Esophagus mucosa (tissue), 1 donor: ENCODE results near the gene DCDC1. TPM values are rescaled to one million over a fixed set of nuclear protein-coding genes. Genes with fewer than 3 reads are reported as not detected.

Experiments
- ATAC-seq: fragments of 200-7000 bp; cut with Tn5 transposase; one replicate; pipeline ENCODE4 v1.9.1; 2020
- total RNA-seq: library from RNA; stranded (reverse); gene quantifications from one replicate; pipeline ENCODE4 v1.2.4, GENCODE V29; 2023
- donor health status: DM: yes; HTN: yes; CAD: no.

DCDC1 gene
- total RNA-seq, 1 donor from 2014 or later = not detected

DNA sequence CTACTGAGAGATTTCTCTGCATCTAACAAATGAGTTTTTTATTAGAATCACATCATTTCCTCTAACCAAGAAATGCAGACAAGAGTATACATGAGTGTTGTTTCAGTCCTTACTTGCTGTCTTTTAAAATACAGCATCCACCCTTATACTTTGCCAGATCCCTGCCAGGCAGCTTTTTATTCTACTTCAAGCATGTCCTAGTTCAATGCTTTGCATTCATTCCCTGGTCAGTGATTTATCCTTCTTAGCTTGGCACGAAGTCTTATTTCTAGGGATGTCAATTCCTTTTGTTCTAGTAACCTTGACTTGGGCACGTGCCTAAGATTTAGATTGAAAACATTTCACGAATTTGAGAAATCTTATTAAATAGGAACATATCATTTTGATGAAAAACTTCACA, 476.2 kb downstream of the DCDC1 start:
- peak; percentile 32 for ATAC-seq

DNA sequence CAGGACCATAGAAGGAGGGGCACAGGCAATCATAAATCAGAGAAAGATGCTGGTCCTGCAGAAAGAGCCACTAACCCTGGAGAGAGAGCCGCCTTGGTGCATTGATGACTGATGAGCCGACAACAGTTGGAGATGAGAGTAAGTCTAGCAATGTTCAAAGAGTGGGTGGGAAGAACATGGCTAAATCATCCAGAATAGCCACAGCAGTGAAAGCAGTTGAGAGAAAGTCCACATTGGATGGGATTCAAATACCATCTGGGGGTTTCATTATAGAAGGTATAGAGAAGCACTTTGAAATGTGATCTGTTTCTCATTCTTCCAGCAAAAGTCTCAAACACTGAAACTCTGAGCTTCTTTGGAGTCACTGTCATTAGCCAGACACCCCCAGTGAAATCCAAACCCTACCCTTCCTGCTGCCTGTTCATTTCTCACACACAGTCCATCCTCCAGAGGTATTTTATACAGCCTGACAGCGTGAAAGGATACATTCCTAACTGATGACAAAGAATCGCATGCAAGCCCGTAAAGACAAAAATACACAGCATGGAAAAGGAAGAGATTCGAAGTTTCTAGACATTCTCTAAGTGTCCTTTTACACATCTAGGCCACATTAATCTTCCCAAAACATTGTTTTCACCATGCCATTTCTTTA, 480.3 kb downstream of the DCDC1 start:
- ATAC-seq = no peak

DNA sequence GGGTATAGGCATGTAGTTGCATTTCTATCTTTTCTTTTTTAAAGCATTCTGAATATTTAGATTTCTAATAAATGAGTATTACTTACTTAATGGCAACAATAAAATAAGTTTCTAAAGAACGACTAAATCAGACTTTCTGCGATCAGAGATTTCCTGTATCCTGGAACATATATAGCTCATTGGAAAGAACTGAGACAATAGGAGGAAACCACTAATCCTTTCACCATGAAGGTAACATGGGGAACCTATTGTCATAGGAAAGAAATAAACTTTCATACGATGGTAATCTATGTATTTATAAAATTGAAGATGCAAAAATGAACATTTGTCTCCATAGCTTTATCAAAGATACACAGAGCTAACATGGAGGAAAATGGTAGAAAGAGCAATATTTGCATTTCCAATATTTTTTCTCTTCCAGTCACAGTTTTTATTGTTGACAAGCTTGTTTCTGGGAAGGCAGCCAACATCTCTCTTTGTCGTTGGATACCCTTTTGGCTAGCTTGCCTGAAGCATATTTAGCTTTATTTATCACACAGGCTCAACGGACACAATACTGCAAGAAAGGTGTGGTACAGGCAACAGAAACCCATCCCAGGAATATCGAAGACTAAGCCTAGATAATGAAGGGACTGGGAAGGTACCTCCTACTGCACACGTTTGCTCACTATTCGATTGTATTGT, 490.1 kb downstream of the DCDC1 start:
- ATAC-seq = no peak

DNA sequence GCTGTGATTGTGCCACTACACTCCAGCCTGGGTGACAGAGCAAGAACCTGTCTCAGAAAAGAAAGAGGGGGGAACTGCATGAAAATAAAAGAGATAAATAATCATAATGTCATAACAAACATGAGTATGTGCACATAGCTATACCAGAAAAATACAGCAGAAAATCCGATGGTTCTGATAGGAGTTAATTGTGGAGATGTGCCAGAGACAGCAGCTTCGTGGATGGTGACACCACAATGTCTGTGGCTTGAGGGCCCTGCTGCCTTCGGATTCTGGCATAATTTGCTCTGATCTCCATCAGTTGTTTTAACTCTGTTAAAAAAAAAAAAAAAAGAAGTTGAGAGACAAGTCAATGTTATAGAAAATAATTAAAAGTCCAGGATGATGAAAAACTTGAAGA, 491.1 kb downstream of the DCDC1 start:
- no peak for ATAC-seq

DNA sequence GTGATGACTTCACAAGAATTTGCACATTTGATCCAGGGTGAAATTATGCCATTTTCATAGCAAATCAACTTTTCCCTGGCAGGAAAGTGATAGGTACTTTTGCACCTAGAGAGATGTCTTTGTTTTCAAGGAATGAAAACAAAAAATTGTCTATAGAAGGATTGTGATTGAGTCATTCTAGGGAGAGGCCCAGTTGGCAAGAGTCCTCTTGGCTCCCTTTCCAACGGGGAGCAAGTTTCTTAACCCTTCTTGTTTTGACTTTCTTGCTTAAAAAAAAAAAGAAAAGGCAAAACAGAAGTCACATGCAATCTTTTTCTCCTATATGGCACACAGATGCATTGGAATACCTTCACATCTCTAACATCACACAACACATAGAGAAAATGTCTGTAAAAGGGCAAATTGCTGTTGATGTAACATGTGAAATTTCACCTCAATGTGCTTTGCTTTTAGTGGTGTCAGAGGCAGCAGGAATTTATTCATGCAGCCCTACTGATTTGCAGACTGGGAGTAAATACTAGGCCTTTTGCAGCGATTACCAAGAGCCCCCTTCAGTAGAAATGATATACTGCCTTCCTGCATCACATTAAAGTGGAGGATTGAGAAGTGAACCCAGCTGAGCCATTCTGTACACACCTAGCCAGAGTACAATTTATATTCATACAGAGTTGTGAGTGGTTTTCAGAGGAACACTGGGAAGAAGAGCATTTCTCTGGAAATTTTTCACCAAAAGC, 492.7 kb downstream of the DCDC1 start:
- peak; percentile 55 for ATAC-seq

DNA sequence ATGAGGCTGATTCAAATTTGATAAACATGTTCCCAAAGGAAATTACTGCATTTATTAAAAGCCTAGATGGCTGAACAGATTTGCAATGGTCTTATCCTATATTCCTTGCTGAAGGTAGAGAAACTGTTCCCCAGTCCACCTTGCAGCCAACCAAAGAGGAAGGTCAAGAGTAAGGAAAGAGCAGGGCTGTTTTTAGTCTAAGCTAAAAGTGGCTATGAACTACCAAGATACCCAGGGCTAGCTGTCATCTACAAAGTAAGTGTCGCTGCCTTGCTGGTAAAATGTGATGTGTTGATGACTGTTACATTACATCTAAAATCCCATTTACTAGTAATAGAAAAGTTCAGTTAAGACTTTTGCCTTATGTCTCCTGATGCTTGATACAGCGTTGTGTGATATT, 493.3 kb downstream of the DCDC1 start:
- no peak for ATAC-seq

DNA sequence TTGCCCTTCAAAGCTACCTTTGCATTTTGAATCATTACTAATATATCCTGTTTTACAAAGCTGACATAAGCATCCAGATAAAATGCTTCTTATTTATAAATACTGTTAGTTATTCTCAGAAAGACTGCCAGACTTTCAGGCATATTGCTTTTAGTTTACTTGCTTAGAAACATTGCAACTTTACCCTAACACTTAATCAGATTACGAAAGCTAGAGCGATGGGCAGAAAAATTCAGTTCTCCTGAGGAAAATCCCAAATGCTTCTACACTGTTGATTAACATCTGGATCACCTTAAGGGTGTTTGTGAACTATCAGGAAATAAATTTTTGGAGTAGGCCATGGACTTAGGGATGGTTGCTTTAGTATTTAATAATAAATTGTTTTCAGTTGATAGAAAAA, 493.7 kb downstream of the DCDC1 start:
- ATAC-seq = no peak

DNA sequence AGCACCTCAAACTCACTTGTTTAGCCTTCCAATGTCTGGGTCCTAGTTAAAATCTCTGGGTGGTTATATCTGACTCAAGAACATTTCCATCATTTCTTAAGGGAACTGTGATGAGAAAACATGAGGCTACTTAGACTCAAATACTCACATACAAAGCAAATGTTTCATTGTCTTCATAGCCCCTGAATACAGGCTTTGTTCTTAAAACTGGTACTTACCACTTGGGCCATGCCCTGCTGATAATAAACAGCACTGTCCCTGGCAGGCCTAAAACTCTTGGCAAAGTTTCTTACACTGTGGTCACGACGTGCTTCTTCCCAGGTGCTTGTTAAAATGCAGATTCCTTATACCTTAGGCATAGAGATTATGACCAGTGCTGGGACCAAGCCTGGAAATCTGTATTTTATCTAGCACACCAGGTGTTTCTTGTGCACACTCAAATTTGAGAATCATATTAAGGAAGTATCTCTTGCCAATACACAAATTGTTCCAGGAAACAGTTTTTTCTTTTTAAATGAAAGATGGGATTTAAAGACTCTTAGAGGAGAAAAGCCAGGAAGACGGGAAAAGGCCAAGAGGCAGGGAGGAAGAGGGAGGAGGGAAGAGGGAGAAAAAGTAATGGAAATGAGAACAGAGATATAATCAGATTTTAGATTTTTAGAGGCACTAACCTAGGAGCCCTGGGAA, 495.5 kb downstream of the DCDC1 start:
- no peak for ATAC-seq

DNA sequence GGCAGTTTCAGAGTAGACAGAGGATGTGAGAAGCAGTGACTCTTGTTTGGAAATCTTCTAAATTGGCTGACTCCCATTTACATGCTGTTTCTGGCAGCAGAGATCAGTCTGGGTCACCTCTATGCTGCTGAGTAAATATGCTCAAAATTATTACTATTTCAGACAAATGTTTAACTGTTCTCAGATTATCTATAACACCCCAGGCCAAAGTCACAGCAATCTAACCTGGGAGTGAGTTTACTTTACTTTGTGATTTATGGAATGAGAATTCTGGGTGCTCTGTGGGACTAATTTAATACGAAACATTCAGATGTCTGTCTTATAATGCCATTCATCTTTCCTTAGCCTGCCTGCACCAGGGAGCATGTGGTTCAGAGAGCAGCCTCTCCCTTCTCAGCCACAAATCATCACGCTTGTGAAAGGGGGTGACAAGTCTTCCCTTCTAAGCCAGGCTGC, 500.9 kb downstream of the DCDC1 start:
- no peak for ATAC-seq

DNA sequence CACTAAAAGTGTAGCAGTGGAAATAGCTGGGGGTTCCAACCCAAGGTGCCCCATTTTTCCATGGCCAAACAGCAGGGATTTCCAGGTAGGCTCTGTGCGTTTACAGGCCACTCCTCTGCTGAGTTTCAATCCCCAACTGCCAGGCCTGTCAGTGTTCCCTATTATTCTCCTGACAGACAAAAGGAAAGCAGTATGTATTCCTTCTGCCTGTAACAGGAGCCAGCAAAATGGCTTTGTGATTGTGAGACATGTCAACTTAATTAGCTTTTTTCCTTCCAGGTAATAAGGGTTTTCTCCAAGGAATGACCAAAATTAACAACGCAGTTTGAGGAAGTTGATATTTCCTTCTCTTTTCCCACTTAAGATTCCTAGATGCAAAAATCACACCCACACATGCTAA, 506.3 kb downstream of the DCDC1 start:
- no peak for ATAC-seq

DNA sequence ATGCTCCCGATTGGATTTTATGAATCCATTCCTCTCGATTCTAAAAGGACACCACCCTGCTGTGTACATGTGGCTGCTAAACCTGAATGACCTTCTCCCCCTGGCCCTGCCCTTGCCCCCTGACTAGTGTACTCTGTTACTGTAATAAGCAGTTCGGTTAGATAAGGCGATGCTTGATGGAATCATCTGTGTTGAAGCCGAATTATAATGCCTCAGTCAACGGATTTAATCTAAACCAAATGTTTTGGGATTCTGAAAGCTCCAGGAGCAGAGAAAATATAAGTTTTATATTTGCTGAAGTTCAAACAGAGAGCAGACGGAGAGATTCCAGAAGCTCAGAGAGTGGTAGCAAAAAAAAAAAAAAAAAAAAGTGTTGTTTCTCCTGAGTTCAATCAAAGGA, 508.0 kb downstream of the DCDC1 start:
- no peak for ATAC-seq

DNA sequence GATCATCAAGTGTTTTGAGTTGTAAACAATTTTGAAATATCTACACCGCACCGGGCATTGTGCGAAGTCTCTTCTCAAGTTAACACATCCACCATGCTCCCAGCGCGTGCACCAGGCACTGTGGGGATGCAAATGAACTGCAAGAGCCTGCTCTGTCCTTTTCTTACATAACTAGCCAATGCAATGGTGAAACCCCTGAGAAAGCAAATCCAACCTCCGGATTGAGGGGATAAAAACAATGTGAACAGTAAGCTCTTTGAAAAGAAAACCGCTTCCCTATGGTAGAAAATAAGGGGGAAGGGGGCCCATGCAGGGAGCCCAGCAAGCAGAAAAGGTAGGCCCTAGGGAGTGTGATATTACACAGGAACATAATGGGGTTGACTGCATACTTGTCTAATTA, 508.5 kb downstream of the DCDC1 start:
- ATAC-seq = no peak

DNA sequence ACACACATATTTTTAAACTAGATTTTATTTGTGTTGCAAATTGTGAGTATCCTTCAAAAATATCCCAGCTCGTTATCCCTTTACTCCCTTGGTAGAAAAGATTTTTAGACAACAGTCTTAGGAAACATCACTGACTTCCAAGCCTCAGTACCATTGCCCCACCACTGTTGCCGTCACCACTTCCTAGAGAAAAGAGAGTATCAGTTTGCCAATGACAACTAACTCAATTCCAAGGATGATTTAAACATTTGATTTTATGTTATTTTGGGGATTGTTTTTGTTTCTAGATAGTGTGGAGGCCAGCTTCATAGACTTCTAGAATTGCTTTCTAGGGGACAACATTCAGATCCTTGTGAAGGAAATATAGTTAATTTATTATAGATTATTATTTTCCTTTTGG, 509.4 kb downstream of the DCDC1 start:
- no peak for ATAC-seq

DNA sequence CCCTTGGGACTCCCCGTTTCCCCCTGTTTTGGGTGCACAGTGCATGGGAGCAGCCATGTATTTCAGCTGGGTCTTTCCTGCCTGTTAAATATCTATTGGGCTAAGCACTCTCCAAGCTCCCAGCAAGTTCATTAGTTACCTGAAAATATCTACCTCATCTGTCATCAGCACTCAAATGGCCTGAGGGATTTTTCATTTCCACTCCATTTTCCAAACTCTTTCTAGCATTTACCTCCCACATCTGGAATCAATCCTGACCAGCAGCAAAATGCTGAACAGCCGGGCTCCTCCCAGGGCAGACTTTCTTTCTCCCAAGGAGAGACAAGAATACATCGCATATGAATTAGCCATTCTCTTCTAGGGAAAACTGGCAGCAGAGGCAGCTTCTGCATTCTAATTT, 509.9 kb downstream of the DCDC1 start:
- ATAC-seq = no peak

DNA sequence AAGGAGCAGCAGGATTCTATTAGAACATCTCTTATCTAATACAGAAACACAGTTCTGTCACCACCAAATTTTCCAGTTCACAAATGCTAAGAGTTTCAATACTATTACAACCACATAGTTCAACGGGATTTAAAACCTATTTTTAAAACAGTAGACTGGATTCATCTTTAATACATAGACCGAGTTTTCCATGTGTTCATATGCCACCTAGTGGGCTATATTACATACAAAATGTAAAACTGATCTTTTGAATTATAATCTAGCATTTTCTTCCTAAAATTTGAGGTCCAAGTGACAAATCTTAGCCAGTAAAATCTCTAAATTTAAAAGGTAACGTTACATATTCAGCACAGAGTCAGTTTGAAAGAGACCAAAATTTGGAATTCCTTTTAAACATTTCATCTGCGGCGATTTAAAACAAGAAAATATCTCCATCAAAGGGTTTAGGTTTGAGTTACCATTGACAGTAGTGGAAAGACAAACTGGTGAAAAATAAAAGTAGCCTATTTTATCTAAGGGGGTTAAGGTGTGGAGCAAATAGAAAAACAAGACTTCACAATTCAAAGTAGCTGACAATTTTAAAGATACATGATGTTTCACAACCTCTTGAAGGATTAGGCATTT, 514.0 kb downstream of the DCDC1 start:
- no peak for ATAC-seq

DNA sequence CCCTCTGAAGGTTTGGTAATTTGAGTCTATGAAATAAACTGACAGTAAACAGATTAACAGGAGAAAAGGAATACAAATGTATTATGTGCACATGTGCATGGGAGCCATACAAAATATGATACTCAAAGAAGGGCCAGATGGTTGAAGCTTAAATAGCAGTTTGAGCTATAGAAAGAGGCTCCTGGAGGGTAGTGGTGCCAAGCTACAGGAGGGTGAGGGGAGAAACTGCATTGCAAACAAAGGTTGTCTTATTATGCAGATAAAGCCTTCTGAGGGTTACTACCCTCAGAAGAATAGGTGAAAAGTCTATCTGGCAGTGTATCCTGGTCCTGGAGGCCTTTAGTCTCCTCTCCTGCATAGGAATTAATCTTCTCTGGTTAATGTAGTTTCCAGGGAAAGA, 516.1 kb downstream of the DCDC1 start:
- no peak for ATAC-seq

DNA sequence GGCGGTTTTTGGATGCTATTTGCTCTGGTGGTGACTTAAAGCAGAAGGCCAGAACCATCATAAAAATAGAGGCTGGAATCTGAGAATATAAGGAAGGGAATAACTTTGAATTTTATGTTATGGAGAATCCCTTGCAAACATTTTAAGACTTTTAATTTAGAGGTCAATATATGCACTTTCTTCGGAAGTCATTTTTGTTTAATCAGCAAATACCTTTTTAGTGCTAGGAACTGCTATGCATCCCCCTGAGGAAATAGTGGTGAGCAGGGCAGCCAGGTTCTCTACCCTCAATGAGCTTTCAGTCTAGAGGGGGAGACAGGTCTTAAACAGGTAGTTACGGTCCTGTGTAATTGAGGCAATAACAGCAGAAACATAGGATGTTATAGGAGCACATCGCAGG, 516.9 kb downstream of the DCDC1 start:
- ATAC-seq = no peak

DNA sequence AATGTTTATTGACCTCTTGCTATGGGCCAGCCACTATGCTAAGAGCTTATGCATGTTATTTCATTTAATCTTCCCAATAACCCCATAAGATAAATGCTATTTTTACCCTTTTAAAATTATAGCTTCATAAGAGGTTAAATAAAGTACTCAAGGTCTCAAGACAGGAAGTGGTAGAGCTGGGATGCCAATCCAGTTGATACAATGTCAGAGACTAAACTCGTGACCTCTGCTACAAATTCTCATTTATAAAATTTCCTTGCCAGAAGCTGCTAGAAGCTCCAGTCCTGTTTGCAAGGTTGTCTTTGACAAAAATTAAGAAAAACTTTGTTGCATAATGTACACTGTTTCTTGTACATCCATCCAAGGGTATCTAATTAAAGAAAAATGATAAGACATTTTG, 517.4 kb downstream of the DCDC1 start:
- no peak for ATAC-seq

DNA sequence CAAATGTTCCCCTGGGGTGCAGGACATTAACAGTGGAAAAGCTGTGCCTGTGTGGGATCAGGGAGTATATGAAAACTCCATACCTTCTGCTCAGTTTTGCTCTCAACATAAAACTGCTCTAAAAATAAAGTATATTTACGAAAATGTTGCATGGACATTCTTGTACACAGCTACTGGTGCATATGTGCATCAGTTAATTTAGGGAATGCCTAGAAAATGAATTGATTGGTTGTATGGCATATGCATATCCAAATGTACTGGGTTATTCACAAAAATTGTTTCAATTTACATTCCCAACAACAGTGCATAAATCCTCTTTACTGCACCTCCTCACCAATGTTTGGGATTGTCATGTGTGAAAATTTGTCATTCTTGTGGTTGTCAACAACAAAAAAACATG, 532.3 kb downstream of the DCDC1 start:
- no peak for ATAC-seq

DNA sequence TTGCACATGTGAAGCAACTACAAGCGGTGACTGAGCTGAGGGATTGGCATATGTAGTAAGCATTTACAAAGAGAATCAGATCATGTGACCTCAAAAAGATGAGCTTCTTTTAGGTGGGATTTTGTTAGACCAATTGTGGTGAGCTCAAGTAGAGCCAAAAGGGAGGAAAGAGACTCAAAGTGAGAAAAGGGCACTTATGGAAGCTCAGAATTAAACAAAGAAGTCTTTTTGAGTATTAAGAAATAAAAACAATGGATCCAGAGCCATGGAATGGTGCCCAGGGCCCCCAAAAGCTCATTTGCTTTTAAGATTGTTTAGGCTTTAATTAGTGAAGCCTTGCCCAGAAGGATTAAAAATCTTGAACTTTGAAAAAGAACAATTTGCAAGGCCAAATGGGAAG, 536.7 kb downstream of the DCDC1 start:
- no peak for ATAC-seq

DNA sequence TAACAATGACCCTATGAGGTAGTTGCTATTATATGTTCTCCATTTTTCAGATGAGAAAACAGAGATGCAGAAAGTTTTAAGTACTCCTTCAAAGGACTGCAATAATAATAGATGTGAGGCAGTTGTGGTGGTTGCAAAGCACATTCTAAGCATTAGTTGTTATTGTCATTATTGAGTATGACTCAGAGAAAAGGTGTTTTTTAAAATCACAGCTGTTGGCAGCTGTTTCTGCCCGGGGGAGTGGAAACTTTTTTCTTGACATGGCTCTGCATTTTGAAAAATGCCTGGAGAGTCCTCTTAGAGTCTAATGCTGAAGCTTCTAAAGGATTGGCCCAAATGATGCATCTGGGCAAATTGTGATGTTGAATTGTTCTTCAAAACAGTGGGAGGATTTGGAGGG, 538.9 kb downstream of the DCDC1 start:
- ATAC-seq = no peak

DNA sequence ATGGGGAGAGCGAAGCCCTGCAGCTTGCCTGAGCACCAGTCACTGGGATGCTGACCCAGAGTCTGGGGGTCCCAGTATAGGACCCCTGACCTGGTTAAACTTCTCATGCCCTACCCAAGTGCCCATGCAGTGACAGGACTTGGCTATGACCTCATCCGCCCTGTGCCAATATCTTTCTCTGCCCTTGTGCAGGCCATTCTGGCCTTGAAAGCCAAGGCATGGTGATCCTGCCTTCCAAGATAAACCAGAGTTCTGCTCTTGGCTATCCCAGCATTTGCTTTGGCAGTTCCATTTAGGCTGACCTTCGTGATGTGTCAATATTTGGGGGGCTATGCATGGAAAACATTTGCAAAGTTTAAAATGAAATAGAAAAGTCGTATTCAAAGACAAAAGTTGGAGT, 542.6 kb downstream of the DCDC1 start:
- ATAC-seq = no peak

DNA sequence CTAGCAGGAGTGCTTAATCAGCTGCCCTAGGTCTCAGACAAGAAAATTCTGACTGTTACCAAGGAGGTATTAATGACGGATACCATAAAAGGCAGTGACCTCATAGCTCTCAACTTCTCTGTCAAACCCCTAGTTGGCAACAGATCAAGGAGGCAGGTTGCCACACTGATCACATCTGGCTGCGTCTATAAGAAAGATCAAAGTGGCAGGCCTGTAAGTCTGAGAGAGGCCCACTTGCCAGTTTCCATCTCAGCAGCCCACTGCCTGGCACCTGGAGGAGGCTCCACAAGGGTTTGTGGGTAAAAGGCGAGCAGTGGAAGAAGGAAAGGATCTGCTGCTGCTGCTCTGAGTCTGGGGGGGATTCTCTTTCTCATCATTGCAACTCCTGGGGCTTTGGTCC, 543.8 kb downstream of the DCDC1 start:
- no peak for ATAC-seq
